Measurements from ENCODE around the gene THEM5.

Gene THEM5

GRCh38 chr1:151816548-151817352 lies 36.8 kb downstream of the THEM5 start:
- no peak for DNase-seq

- DNase-seq, result peak; percentile 31
Measured at GRCh38 chr1:151815716-151816327, 37.7 kb downstream of the THEM5 start.

- DNase-seq, result no peak
Measured at GRCh38 chr1:151814971-151815545, 38.5 kb downstream of the THEM5 start.

GRCh38 chr1:151814426-151814825 lies 39.1 kb downstream of the THEM5 start:
- no peak for DNase-seq

GRCh38 chr1:151813271-151813977 lies 40.1 kb downstream of the THEM5 start:
- DNase-seq, result no peak

- DNase-seq, result no peak
Measured at GRCh38 chr1:151811181-151811580, 42.3 kb downstream of the THEM5 start.

- no peak for DNase-seq
Measured at GRCh38 chr1:151809985-151810556, 43.4 kb downstream of the THEM5 start.

- no peak for DNase-seq
Measured at GRCh38 chr1:151809290-151809984, 44.1 kb downstream of the THEM5 start.

- DNase-seq, result no peak
Measured at GRCh38 chr1:151807766-151808165, 45.7 kb downstream of the THEM5 start.

GRCh38 chr1:151807131-151807530 lies 46.4 kb downstream of the THEM5 start:
- DNase-seq, result no peak

- DNase-seq, result no peak
Measured at GRCh38 chr1:151806170-151806569, 47.3 kb downstream of the THEM5 start.

GRCh38 chr1:151805066-151805820 lies 48.3 kb downstream of the THEM5 start, which contains the start of gene LINGO4:
TSS of gene LINGO4 (minus strand) at chr1:151805419. CDS start at chr1:151802704, 2,715 bp downstream.
- no peak for DNase-seq

GRCh38 chr1:151803915-151804314 lies 49.6 kb downstream of the THEM5 start:
- DNase-seq, result no peak

- no peak for DNase-seq
Measured at GRCh38 chr1:151803164-151803563, 50.3 kb downstream of the THEM5 start.

- no peak for DNase-seq
Measured at GRCh38 chr1:151802372-151802771, 51.1 kb downstream of the THEM5 start.

- no peak for DNase-seq
Measured at GRCh38 chr1:151801846-151802245, 51.7 kb downstream of the THEM5 start.

- no peak for DNase-seq
Measured at GRCh38 chr1:151801310-151801820, 52.1 kb downstream of the THEM5 start.

GRCh38 chr1:151800830-151801229 lies 52.7 kb downstream of the THEM5 start:
- DNase-seq, result no peak

- no peak for DNase-seq
Measured at GRCh38 chr1:151799179-151800022, 54.1 kb downstream of the THEM5 start.

- no peak for DNase-seq
Measured at GRCh38 chr1:151798571-151798970, 54.9 kb downstream of the THEM5 start.
